Stromal cell of bone marrow (primary cell): ENCODE measurements around the gene FBXO2.
A peak's percentile ranks its signal among the peaks of the same experiment; 100 is the strongest.

Experiments used
- DNase-seq: peaks from one replicate; pipeline ENCODE4 v3.0.0-alpha.2; 2012; ENCODE audit warnings: low read depth

FBXO2 gene, protein sequence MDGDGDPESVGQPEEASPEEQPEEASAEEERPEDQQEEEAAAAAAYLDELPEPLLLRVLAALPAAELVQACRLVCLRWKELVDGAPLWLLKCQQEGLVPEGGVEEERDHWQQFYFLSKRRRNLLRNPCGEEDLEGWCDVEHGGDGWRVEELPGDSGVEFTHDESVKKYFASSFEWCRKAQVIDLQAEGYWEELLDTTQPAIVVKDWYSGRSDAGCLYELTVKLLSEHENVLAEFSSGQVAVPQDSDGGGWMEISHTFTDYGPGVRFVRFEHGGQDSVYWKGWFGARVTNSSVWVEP

DNA sequence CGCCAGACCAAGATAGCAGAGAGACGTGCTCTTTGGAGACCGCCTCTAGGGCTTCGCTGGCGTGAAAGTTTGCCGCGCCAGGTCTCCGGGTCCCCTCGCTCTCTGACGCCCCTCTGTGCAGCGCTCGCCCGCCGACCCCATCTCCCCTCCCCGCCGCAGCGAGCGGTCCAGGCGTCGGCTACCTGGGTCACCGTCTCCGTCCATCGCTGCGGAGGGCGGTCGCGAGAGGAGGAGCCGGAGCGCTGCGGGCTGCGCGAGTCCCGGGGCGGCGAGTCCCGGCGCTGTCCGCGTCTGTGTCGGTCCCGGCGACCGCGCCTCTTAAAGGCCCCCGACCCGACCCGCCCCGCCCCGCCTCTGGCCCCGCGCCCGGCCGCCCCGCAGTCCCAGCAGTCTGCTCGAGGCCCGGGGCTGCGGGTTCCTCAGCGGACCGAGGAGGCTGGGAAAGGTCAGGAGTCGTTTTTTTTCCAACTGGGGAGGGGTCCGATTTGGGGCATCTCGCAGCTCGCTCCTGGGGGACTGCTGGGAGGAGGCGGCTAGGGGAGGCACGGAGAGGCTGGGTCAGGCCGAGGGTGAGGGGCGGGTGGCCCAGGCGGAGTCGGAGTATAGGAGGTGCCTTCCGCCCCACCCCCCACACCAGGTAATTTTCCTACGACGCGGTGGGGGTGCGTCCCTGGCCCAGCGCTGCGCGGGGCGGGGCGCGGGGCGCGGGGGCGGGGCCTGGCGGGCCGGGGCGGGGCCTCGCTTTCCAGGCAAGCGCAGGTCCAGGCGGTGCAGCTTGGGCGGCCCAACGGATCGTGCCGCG lies at the start of gene FBXO2, which contains the start of gene FBXO44:
FBXO2 (minus strand) TSS at position 293 of the 802 bp plus-strand sequence; CDS start at position 204, 89 bp downstream.
FBXO44 (plus strand) TSS at position 741 of the 802 bp plus-strand sequence. CDS start 959 bp downstream, outside the sequence.
- no peak for DNase-seq

DNA sequence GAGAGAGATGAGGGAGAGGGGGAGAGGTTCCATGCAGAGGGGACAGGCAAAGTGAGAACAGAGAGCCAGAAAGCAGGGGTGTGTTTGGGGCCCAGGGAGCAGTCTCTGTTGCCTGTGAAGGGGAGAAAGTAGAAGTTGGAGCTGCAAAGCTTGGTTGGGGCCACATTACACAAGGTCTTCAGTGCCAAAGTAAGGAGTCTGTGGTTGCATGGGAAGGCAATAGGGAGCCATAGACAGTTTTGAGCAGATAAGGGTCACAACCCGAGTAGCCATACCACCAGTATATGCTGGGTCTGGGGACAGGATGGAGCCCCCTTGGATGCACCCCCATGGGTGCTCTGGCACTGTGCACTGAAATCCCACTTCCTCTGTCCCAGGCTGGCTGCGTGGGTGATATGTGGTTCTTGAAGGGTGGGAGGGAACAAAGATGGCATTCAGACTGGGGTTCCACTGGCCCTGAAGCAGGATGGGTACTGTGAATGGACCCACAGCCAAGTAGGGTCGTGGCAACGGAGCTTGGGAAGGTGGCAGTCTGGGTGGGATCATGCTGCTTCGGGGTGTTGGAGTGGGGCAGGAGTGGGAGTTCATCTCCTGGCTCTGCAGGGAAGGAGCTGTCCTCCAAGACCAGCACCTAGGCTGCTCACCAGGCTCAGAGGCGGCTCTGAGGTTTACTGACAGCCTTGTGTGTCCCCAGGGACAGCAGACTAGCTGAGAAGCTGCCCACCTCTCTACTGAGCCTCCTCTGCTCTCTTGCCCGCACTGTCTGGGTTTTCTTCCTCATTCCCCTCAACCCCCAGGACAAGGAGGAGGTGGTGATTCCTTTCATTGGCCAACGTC lies 49.3 kb upstream of the FBXO2 start:
- DNase-seq: no peak

DNA sequence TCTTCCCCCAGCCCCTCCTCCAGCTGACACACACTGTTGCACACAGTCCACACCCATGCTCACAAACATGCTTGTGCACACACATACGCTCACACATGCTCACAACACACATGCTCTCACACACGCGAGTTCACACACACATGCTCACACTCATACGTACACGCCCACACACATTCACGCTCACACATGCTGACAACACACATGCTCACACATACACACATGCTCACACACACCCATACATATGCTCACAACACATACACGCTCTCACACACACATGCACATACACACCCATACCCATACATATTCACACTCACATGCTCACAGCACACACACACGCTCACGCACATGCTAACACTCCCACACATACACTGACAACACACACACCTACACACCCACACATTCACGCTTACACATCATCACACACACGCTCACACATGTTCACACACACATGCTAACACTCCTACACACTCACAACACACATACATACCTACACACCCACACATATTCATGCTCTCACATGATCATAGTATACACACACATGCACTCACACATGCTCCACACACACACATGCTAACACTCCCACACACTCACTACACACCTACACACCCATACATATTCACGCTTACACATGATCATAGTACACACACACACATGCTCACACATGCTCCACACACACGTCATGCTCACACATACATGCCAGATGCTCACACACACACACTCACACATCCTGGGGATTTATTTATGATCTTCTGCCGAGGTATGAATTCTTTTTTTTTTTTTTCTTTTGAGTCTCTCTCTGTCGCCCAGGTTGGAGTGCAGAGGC lies 48.0 kb upstream of the FBXO2 start:
- no peak for DNase-seq

DNA sequence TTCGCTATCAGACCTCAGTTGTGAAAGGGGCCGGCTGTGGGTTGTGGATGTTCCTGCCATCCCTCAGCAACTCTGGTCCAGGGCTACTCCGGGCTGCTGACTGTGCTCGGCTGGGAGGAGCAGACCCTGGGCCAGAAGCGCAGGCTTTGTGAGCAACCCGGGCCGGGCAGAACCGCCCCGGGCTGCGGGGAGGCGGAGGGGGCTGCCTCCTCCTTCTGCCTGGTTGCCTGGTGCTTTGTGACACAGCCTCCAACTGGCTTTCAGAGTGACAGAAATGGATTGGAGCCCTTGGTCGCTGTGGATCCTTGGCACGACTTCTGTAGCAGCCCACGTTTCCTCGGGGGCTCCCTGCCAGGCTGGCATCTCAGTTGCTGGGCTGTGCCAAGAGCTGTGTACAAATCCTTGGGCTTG lies 47.3 kb upstream of the FBXO2 start:
- DNase-seq: no peak

DNA sequence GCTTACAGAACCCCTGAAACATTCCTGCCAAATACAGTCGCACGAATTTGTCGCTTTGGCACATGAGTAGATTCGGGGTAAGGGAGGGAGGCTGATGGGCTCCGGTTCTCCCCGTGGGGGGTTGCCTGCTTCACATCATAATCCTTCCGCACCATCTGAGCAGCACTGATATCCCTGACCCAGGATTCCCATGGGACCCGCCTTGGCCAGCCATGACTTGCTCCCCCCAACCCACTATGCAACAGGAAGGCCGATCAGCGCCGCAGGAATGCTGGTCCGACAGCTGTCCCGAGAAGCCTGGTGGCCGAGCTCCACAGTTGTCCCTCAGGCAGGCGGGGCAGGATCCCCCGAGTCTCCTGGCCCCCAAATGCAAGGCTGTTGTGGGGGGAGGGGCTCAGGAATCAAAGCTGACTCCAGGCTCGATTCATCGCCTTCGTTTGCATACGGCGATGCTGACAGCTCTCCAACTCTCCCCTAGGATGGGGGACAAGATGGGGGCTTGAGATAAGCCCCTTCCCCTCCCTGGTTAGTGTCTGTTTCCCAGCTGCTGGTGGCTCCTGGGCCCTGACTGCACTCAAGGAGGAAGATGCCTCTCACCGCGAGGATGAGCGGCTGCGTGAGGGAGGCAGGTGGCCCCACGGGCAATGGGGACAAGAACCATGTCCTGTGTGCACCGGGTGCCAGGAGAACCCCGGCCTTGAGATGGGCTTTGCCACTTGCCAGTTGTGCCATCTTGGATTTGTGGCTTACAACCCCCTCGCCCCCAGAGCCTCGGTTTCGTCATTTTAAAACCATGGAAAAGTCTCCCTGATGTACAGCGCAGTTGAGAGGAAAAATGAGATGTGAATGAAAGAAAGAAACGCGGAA lies 46.6 kb upstream of the FBXO2 start:
- DNase-seq: no peak

DNA sequence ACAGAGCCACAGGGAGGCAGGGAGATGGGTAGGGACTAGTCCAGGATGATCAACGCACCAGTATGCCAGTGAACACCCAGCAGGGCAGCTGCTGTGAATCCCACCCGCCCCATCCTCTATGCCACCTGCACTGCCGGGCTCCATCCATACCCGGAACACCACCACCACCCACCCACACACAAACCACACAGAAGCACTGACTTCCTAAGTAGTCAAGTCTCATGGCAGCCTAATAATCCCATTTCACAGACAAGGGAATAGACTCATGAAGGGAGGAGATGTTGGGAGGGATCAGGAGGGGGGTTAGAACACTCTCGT lies 43.6 kb upstream of the FBXO2 start:
- no peak for DNase-seq

DNA sequence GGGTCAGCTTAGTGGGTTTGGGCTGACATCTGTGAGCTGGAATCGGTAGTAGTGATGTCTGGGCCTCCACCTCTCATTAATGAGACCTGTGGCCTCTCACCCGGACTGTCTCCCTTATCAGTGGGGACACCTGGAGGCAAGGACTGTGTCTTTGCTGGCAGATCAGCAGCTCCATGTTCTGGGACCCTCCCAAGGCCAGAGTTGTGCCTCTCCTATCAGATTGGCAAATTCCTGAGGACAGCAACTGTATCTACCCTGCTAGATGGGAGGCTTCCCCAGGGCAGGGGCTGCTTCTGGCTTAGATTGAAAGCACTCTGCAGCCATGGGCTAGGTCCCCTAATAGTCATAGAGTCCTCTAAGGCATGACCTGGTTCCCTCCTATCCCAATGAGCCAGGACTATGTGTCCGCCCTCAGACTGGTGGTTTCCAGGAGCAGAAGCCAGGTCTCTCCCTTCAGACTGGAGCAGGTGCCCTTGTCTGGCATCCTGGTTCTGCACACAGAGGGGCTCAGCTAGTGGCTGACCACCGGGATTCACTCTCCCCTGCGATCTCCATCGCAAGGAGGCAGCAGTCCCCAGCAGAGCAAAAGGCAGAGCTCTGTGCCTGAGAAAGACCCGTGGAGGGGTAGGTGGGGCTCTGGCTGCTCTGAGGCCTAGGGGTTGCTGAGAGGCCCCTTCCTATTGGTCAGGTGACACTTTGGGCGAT lies 43.1 kb upstream of the FBXO2 start:
- no peak for DNase-seq

DNA sequence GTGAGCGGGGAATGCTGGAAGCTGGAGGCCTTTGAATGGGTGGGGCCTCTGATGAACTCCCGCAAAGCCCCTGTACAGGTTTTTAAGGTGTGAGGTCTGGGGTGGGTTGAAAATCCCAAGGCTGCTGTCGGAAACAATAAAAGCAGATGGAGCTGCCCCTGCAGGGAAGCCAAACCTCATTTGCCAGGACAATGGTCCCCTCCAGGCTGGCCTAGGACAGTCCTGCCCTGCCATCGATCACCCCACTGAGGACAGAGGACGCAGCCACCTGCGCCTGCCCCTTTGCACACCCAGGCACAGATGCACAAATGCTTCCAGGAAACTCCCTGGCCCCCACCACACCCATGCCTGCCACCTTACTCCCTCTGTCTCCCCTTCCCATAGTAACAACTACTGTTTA lies 41.6 kb upstream of the FBXO2 start:
- DNase-seq: no peak

DNA sequence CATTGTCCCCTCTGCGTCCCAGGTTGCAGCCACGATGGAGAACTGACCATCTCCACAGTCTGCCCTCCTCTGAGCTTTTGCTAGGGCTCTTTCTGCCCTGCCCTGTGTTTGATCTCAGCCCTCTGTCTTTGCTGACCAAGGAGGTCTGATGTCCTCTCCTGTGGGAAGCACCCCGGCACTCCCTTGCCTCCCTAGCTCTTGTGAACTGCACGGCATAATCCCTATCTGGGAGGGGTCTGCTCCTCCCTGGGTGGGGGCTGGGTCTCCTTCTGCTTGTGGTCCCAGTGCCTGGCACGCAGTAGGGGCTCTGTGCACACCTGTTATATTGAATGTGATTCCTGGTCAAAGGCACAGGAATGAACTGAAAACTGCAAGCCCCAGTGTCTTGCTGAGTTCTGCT lies 39.7 kb upstream of the FBXO2 start:
- no peak for DNase-seq

DNA sequence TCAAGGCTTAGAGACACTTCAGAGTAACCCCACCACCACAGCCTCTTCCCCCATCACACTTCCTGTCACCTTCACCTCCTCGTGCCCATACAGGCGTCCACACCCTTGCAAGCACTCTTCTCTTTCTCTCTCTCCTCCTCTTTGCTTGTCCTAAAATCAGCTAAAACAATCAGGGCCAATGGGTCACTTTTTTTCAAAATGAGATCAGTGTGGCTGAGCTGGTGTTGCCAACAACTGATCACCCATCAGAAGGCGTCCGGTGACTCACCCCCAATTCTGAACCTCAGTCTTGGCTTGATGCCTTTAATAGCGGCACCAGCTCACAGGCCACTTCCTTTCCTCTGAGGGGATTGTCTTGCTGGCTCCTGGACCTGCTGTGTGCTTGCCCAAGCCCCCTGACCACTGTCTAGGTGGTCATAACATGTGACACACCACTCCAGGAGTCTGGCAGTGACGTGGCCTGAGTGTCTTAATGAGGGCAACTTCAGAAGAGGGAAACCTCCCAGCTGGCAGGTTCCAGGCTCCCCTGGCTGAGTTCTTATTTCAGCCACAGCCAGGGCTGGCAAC lies 38.9 kb upstream of the FBXO2 start:
- peak; percentile 87 for DNase-seq

DNA sequence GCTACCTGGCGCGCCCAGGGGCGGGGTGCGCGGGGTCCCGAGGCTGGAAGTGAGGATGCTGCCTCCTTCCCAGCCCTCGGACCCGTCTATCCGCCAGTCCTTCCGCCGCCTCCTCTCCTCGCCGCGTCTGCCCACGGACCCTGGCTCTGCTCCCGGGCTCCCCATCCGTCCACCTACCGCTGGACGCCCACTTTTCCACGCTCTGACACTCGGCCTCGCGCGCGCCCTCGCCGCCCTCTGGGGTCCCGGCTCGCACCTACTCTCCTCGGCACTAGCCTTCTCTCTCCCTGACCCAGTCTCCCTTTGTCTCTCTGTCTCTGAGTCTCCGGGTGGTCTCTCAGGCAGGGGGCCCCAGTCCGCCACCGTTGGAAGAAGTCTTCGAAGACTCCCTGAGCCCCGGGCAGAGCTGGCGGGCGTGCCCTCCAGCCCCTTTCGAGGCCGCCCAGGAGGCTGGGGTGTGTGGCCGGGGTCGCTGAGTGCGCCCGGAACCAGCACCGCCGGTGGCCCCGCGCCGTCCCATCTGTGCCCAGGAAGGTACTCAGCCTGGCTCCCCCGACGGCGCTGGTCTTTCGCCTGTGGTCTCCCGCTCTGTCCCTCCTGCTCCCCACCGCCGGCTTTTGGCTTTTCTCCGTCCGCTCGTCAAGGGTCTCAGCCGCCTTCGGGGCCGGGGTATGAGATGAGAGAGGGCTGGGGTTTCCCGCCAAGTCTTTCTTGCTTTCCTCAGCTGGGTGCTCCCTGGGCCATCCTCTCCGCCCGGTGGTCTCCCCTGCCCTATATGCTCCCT lies 37.9 kb upstream of the FBXO2 start:
- DNase-seq: no peak

DNA sequence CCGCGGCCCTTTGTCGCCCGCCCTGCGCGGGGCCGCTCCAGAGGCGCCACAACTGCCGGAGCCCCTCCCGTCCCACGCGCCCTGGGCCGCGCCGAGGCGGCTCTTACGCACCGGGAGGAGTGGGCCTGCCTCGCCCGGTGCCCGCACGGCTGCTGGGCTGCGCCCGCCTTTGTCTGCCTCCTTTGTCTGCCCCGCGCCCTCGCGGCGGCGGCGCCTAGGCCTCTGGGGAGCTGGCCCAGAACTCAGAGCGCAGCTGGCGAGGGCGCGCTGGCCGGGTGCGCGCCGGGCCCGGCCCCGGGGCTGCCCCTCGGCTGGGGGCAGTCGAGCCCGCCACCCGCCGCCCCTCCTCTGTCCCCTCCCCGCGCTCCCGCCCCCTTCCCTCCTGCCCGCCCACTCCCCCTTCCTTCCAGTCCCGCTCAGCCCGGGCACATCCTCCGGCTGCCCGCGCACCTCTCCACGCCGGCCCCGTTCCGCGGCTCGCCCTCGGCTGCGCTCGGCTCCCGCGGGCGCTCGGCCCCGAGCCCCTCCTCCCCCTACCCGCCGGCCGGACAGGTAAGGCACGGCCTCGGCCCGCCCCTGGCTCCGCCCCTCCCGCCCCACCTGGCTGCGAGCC lies 37.2 kb upstream of the FBXO2 start, which contains the start of gene DRAXIN:
DRAXIN (plus strand) TSS at position 409 of the 613 bp plus-strand sequence. CDS start 14,549 bp downstream, outside the sequence.
- no peak for DNase-seq

DNA sequence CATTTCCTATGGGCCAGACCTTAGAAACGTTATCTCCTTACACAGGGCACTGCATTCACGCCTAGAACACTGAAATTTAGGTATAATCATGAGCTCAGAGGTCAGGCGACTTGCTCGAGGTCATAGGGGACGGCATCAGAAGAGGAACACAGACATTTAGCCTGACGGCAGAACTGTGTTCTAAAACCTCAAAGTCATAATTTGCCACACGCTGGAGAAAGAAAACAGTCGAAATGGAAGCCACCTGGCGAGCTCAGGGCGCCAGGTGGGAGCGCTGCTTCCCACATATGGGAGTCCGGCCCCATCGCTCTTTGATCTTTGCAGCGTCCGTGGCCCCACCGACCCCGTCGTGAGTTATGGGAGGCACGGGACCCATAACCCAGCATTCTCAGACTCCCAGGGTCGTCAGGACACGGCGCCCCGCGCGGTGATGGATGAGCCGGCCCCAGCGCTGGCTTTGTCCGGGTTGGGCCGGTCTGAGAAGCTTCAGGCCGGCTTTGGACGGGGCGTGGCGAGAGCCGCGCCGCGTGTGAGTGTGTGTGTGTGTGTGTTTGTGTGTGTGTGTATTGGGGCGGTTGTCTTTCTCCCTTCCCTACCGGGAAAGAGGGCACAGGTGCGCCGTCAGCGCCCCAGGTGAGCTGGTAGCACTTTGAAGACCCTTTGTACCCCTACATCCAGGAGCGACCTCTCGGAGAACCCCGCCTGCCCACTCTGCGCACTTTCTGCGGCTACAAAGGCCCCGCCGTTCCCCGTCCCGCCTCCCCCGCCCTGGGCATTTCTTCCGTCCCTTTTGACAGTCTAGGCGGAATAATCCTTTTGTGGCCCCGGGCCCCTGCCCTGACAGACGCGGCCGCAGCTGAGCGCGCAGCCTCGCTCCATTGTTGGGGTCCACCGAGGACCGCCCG lies 36.4 kb upstream of the FBXO2 start:
- DNase-seq: no peak

DNA sequence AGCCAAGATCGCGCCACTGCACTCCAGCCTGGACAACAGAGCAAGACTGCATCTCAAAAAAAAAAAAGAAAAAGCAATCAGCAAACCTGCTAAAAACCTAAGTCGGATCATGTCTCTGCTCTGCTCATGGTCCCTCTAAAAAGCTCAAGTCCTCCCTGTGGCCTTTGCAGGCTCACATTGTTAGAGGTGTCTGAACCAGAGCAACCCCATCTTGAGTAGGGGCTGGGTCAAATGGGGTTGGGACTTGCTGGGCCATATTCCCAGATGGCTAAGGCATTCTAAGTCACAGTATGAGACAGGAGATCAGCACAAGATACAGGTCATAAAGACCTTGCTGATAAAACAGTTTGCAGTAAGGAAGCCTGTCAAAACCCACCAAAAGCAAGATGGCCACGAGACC lies 34.3 kb upstream of the FBXO2 start:
- no peak for DNase-seq

DNA sequence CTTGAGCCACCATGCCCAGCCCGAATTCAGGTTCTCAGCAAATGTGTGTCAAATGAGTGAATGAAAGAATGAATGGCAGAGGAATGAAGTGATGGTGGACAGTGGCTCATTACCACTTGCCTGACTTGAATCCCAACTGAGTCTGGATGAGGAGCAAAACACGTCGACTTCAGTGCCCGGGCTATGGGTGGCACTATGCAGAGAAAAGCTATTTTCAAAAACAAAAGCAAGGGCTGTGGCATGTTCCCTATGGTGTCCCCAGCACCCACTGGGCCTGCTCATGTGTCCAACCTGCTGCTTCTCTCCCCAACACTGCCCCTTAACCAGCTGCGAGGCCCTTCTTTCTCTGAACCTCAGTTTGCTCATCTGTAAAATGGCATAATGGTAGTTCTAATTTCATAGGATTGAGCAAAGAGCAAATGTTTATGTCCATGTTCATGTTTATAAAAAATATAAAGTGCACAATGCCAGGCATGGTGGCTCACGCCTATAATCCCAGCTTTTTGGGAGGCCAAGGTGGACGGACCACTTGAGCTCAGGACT lies 31.1 kb upstream of the FBXO2 start:
- no peak for DNase-seq

DNA sequence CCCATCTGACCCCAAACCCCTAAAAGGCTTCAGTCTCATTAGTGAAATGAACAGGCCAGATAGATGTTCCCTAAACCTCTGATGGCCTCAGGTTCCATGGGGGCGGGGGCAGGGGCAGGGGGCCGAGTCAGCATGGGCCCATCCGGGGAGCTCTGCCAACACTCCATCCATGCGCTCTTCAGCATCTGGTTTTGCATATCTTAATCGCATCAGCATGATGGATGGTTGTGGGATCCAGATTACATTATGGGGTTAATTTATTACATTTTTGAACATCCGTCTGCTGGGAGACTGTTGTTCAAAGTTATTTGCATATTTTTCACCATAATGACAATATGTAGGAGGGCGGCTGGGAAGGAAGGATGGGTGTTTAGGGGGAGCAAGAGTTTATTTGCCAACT lies 29.8 kb upstream of the FBXO2 start:
- no peak for DNase-seq

DNA sequence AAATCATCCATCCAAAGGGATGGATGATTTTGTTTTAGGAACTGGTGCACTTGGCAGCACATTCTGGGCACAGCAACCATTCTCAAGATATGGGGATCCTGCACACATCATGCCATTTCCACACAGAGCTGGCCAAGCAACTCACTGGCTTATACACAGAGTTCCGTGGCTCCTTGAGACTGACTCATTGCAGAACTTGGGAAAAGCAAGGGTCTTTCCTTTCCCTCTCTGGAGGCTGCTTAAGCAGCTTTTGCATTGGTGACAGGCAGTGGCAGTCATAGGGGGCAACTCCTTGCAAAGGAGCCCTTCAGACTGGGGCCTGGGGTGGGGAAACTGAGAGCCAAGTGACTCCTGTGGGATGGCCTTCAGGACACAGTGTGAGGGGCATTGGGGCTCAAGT lies 28.6 kb upstream of the FBXO2 start:
- no peak for DNase-seq
